Gastrocnemius medialis (tissue), 4 donors: ENCODE data around the gene NMS. TPM values are rescaled to one million over a fixed set of nuclear protein-coding genes. Genes with fewer than 3 reads are reported as not detected.

Experiments
- ATAC-seq, 2 donors: fragments of 150-250 bp; one replicate each; pipeline ENCODE4 v1.9.1; 2016
- DNase-seq, 2 donors: peaks; one replicate each; pipeline ENCODE4 v3.0.0-alpha.2; 2019
- H3K27ac ChIP-seq, 4 donors: fragments of 200-600 bp; sonication (generic); 1 replicate in 1 of 4; 2 replicates in 3 of 4; pipeline ENCODE4 v1.5.1; 2016 to 2018; ENCODE audit warnings: mild to moderate bottlenecking in 2 of 4, moderate library complexity in 1 of 4
- H3K27me3 ChIP-seq, 3 donors: fragments of 200-600 bp; sonication (generic) in 2 of 3; 1 replicate in 1 of 3; 2 replicates in 2 of 3; pipeline versions ENCODE4 v1.5.1 to v1.6.0; 2016 to 2019; ENCODE audit warnings: mild to moderate bottlenecking in 1 of 3, moderate library complexity in 1 of 3
- H3K36me3 ChIP-seq, 2 donors: fragments of 200-600 bp; sonication (generic) in 1 of 2; one replicate each; pipeline ENCODE4 v1.5.1; 2017 to 2018
- H3K4me1 ChIP-seq, 2 donors: fragments of 200-600 bp; sonication (generic) in 1 of 2; one replicate each; pipeline ENCODE4 v1.5.1; 2016 to 2017; ENCODE audit warnings: mild to moderate bottlenecking in 2 of 2
- H3K4me3 ChIP-seq, 4 donors: fragments of 200-600 bp; sonication (generic) in 3 of 4; 1 replicate in 1 of 4; 2 replicates in 3 of 4; pipeline ENCODE4 v1.5.1; 2016 to 2019; ENCODE audit warnings: mild to moderate bottlenecking in 2 of 4
- H3K9me3 ChIP-seq, 3 donors: fragments of 200-600 bp; sonication (generic) in 2 of 3; 1 replicate in 1 of 3; 2 replicates in 2 of 3; pipeline ENCODE4 v1.5.1; 2016 to 2019
- CTCF ChIP-seq, 5 experiments: fragments of 450-650 bp in 3 of 5; fragments of 200-600 bp in 2 of 5; sonication (generic) in 2 of 5; IDR thresholded peaks in 4 of 5; conservative IDR thresholded peaks in 1 of 5; 1 replicate in 4 of 5; 2 replicates in 1 of 5; pipeline ENCODE4 v1.5.1; 2016 to 2019; ENCODE audit warnings: antibody characterized with exemption in 5 of 5, mild to moderate bottlenecking in 3 of 5, moderate library complexity in 3 of 5
- POLR2A ChIP-seq, 2 donors: fragments of 450-650 bp; IDR thresholded peaks; one replicate each; pipeline ENCODE4 v1.6.1; 2017; ENCODE audit warnings: antibody characterized with exemption in 2 of 2, mild to moderate bottlenecking in 2 of 2, moderate library complexity in 2 of 2
- in situ Hi-C, 4 donors: fragments of 200-750 bp; cut with MboI; loops; one replicate each; pipeline versions ENCODE4 v1.15.0 to v1.8.0; 2017; ENCODE audit warnings: low sequenced_read_pairs in 4 of 4
- intact Hi-C: fragments of 100-400 bp; cut with DNase I; formaldehyde crosslinking; loops from one replicate; pipeline ENCODE4 v1.15.1; 2023; ENCODE audit warnings: low total_unique reads
- total RNA-seq, 4 donors: library from RNA; depleted of rRNA; stranded (reverse); fragments of >200 nt; gene quantifications; one replicate each; pipeline versions ENCODE4 v1.1.0 to v1.2.3, GENCODE V29; 2016

The NMS gene
- total RNA-seq, 4 donors from 2014 or later: not detected

- intact Hi-C loops: no loop called here
- DNase-seq: no peak
Measured at GRCh38 chr2:100527440-100528015, 57.2 kb downstream of the NMS start.

GRCh38 chr2:100529176-100529575 lies 58.9 kb downstream of the NMS start:
- no peak for ATAC-seq

More at GRCh38 chr2:100527440-100528015, 57.2 kb downstream of the NMS start:
- ATAC-seq: no peak
- Histone ChIP-seq H3K4me3 (no peak overlapping the region), H3K27me3 (no peaks in the 10 kb centered on the region), H3K36me3 (no peaks in the 10 kb centered on the region), H3K27ac (no peak overlapping the region), H3K9me3 (no peaks in the 10 kb centered on the region), H3K4me1 (no peaks in the 10 kb centered on the region)
- in situ Hi-C loops: no loop called here
- TF ChIP-seq POLR2A (IDR thresholded peaks at IDR 0.05) (no peak), CTCF (IDR thresholded peaks at IDR 0.05 in 4 of 5, conservative IDR thresholded peaks at IDR 0.05 in 1 of 5) (no peak)

GRCh38 chr2:100529900-100530299 lies 59.6 kb downstream of the NMS start:
- Histone ChIP-seq H3K4me1 (no peaks in the 10 kb centered on the region), H3K4me3 (no peak overlapping the region), H3K27me3 (no peaks in the 10 kb centered on the region), H3K27ac (no peak overlapping the region), H3K9me3 (no peaks in the 10 kb centered on the region), H3K36me3 (no peaks in the 10 kb centered on the region)
- TF ChIP-seq POLR2A (IDR thresholded peaks at IDR 0.05) (no peak), CTCF (IDR thresholded peaks at IDR 0.05 in 4 of 5, conservative IDR thresholded peaks at IDR 0.05 in 1 of 5) (no peak)
- ATAC-seq: no peak
- intact Hi-C loops (no loop called here), in situ Hi-C loops (no loop called here)
- no peak for DNase-seq

More at GRCh38 chr2:100529176-100529575, 58.9 kb downstream of the NMS start:
- no peaks in the 10 kb centered on the region for H3K9me3 ChIP-seq
- no peak for DNase-seq
- no peak overlapping the region for H3K4me3 ChIP-seq
- H3K4me1 ChIP-seq: no peaks in the 10 kb centered on the region
- no peaks in the 10 kb centered on the region for H3K27me3 ChIP-seq
- no peaks in the 10 kb centered on the region for H3K36me3 ChIP-seq
- in situ Hi-C loops: no loop called here
- H3K27ac ChIP-seq: no peak overlapping the region
- intact Hi-C loops: no loop called here
- no peak for TF ChIP-seq CTCF (IDR thresholded peaks at IDR 0.05 in 4 of 5, conservative IDR thresholded peaks at IDR 0.05 in 1 of 5)
- TF ChIP-seq POLR2A (IDR thresholded peaks at IDR 0.05): no peak

Other genes starting within 250 kb of the NMS start
- 1 to 10 TPM; 5.0 to 8.8 (median 7.6) TPM for gene LONRF2, start 148.0 kb upstream of the NMS start, total RNA-seq
- 1 to 10 TPM; 3.3 to 7.4 (median 5.5) TPM for gene CHST10, start 52.8 kb upstream of the NMS start, total RNA-seq
- 10 to 100 TPM; 16.6 to 37.3 (median 27.8) TPM for gene PDCL3, start 92.5 kb downstream of the NMS start, total RNA-seq